DMS53 treated with DMSO at 0.1 percent for 48 hours (cell line): ENCODE data around the gene SLC13A2.

Experiments
- DNase-seq: peaks from one replicate; lab custom pipeline; 2025; ENCODE audit not compliant: unreplicated experiment; lab: John Stamatoyannopoulos, UW

SLC13A2 gene

GRCh38 chr17:28492352-28493310 lies 19.2 kb downstream of the SLC13A2 start:
- no peak for DNase-seq

DNA sequence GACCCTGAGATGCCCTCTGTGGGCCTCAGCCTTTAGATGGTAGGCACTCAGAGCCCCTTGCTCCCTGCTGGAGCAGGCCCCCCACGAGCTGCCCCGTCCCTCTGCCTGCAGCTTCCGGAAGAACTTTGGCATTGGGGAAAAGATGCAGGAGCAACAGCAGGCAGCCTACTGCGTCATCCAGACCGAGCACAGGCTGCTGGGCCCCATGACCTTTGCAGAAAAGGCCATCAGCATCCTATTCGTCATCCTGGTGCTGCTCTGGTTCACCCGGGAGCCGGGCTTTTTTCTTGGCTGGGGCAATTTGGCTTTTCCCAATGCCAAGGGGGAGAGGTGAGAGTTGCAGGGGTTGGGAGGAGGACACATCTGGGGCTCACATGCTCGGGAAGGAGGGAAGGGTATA lies 20.0 kb downstream of the SLC13A2 start:
- no peak for DNase-seq

GRCh38 chr17:28494445-28495188 lies 21.2 kb downstream of the SLC13A2 start:
- DNase-seq: no peak

DNA sequence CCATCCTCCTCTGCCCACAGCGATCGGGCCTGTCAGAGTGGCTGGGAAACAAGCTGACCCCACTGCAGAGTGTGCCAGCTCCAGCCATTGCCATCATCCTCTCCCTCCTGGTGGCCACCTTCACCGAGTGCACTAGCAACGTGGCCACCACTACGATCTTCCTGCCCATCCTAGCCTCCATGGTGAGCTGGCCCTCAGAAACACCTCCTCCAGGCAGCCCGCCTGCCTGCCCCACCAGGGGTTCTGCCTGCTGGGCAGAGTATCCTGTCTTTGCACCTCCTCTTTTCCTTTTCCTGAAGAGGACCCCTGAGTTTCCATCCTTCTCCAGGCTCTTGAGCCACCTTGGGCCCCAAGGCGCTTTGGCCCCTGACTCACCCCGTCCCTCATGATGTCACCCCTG lies 22.2 kb downstream of the SLC13A2 start:
- DNase-seq: no peak

DNA sequence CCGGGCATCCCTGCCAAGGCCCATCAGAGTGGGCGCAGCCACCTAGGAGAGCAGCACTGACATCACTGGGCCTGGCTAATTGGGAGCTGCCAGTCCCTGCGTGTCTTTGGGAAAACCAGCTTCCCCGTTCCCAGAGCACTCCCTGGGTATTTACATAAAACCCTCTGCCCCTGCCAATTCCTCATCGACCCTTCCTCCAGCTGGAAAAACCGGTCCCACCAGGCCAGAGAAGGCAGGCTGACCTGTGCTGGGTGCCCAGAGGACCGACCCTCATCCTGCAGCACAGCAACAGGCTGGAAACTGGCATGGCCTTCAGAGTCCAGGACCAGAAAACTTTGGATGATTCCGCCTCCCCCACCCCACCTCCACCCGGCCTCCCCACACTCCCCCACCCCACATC lies 24.5 kb downstream of the SLC13A2 start:
- DNase-seq: no peak

- no peak for DNase-seq
These were observed 25.4 kb downstream of the SLC13A2 start for GRCh38 chr17:28498652-28499363.

GRCh38 chr17:28499364-28499664 lies 25.9 kb downstream of the SLC13A2 start:
- DNase-seq: no peak

GRCh38 chr17:28499684-28500357 lies 26.4 kb downstream of the SLC13A2 start:
- DNase-seq: no peak

GRCh38 chr17:28500712-28501379 lies 27.4 kb downstream of the SLC13A2 start:
- DNase-seq: no peak

GRCh38 chr17:28501421-28502284 lies 28.2 kb downstream of the SLC13A2 start:
- no peak for DNase-seq

DNA sequence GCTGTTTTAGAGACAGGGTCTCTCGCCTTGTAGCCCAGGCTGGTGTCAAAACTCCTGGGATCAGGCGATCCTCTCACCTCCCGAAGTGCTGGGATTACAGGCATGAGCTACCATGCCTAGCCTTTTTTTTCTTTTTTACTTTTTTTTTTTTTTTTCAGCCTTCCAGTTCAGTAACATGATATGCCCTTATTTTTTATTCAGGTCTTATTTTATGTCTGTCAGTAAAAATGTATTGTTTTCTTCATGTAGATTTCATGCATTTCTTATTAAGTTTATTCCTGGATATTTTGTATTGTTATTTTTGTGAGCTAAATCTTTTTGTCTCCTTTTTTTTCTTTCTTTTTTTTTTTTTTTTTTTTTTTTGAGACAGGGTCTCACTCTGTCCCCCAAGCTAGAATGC lies 30.0 kb downstream of the SLC13A2 start:
- no peak for DNase-seq

DNA sequence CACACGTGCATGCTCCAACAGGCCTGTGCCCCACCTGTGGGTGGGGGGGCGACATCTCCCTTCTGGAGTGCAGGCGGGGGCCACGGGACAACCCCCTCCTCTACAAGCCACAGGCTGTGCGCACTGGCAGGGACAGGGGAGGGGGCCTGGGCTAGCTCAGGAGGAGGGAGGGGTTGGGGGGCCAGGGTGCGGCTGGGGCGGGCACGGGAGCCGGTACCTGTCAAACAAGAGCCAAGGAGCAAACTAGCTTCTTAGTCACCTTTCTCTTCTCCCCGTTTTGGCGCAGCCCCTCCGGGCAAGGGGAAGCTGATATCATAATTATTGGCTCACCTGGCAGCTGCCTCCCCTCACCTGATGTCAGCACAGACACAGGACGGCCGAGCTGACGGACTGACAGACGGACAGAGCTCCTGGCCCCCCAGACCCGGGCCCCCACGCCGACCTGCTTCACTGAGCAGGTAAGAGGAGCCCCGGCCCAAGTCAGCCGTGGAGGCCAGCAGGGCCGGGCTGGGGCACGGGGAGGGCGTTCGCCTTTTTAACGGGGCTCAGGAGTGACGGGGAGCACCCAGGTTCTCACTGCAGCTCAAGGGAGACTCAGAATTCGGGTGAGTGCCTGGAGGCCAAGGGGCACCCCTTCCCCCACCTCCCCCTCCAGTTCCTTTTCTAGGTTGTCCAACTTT lies 32.7 kb downstream of the SLC13A2 start, which contains the start of gene FOXN1:
FOXN1 (plus strand) TSS at position 363 of the 680 bp plus-strand sequence. CDS start 17,622 bp downstream, outside the sequence.
- DNase-seq: no peak

- DNase-seq: no peak
These were observed 33.5 kb downstream of the SLC13A2 start for GRCh38 chr17:28506763-28507487.

DNA sequence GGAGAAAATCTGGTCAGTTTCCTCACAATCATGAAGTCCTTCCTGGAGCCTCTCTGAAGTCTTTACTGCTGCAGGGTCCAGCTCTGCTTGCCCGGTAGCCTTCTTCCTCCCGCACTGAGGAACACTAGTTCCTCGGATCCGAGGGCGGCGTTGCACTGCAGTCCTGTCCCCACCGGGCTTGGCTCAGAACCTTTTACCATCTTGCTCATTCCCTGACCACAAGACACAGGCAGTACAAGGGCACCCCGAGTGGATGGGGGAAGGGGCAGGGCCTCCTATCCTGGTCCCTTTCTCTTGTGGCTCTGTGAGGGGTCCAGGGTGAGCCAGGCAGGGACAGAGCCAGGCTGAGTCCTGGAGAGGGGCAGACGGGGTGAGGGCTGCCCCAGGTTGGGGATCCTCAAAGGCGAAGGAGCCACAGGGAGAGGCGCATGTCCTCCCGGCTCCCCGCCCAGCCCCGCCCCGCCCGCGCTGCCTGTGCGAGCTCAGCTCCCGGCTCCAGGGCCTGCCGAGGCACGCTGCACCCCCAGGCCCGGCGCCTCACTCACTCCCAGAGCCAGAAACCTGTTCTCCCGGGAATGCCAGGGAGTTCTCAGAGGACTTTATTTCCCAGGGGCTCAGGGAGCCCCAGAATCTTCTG lies 34.2 kb downstream of the SLC13A2 start:
- no peak for DNase-seq

- no peak for DNase-seq
These were observed 34.8 kb downstream of the SLC13A2 start for GRCh38 chr17:28508211-28508724.

DNA sequence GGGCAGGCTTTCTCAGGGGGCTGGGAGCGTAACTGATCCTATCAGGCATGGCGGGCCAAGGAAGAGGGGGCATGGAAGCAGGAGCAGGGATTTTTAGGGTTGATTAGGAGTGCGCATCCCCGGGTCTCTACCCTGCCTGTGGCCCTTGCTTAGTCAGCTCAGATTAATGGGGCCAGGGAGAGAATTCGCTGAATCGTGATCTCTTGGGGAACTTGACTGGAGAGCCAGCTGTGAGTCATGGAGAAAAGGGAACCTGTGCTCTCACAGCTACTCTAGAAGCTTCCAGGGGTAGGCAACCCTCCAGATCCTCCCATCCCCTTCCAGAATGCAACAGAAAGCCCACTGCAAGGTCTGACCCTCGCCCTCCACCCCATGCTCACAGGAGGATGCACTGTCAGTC lies 36.3 kb downstream of the SLC13A2 start:
- no peak for DNase-seq

DNA sequence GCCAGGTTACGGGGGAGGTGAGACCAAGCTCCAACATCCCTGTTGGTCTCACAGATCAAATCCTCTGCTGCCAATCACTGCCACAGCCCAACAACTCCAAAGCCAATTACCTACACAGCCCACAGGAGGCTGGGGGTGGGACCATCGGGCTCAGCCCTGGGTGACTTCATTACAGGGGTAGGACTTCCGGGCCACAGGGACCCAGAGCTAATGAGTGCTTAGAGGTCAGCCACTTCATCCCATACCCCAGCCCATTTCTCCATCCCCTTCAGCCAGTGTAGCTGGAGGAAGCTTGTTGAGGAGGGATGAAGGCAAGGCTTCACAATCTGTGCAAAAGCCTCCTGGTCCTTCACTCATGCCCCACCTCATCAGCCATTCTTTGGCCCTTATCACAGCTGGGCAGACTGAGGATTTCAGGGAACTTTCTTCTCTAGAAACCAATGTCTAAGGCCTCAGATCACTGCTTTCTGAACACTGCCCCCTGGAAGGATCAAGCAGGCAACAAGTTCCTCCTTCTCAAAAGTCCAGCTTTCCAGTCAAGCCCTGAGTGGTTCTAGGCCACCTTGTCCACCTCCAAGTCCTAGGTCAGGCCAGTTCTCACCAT lies 38.5 kb downstream of the SLC13A2 start:
- no peak for DNase-seq
